HG02981 (cell line): ENCODE measurements around the gene FA2H.
"Not testable (repeated sequence)": the region's sequence is repeated elsewhere in the genome, so short reads cannot be mapped to it uniquely, and the experiment has no call there.

Source experiments
- ATAC-seq: cut with Tn5 transposase; IDR thresholded peaks from one replicate; pipeline ENCODE4 v1.9.1; 2021; ENCODE audit warnings: mild to moderate bottlenecking, moderate library complexity; ENCODE audit not compliant: unreplicated experiment

Gene FA2H

DNA sequence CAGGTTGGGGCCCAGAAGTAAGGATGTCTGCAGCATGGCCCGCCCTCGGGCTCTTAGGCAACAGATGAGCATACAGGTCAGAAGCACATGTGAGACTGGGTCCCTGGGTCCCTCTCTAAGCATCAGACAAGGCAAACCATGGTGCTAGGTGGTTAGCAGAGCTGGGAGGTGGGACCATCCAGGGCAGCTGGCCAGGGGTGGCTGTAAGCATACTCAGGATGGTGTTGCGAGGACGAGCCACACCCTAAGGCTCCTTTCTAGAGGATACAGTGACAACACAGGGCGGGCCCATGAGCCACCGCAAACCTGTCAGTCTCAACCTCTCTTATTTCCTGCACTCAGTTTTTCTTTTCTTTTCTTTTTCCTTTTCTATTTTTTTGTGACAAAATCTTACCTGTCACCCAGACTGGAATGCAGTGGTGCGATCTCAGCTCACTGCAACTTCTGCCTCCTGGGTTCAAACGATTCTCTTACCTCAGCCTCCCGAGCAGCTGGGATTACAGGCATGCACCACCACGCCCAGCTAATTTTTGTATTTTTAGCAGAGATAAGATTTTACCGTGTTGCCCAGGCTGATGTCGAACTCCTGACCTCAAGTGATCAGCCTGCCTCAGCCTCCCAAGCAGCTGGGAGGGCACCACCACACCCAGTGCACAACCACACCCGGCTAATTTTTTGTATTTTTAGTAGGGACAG lies 3.6 kb downstream of the FA2H start:
- ATAC-seq, result no peak

DNA sequence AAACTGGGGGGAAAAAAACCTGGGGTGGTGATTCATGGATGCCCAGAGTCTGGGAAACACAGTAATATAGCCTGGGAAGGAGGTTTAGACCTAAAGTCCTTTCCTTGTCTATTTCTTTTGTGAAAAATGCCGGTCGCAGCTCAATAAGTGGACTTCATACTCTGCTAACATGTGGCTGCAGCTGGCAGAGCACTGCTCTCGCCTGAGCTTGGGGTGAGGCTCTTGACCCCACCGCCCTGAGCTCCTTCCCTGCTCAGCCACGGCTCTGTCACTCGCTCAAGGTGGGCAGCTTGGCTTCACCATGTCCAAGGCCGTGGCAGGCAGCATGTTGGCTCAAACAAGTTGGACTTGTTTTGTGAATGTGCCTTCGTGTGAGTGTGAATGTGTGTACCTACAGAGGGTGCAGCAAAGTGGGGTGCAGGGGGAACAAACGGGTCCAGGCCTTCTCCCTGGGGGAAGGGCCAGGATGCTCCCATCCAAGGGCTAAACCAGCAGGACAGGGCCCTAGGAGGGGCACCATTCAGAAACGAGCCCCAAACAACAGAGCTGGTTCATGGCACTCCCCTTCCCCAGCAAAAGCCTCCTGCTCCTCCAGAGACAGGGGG lies 4.9 kb downstream of the FA2H start:
- no peak for ATAC-seq

DNA sequence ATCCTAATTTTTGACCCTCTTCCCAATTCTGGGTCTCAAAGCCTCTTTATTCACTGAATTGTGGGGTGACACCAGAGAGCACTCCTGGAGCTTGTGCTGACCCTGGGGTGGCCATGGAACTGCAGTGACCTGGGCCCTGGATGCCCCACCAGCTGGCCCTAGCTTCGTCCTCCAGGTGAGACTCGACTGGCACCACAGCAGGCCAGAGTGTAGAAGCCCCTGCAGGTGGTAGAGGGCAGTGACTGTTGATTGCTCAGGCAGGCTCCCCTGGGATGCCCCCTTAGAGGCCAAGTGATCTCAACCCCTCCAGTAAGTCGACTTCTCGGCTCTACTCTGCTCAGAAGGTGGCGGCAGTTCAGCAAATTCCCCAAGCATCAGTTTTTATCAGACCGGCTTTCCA lies 6.4 kb downstream of the FA2H start:
- no peak for ATAC-seq

DNA sequence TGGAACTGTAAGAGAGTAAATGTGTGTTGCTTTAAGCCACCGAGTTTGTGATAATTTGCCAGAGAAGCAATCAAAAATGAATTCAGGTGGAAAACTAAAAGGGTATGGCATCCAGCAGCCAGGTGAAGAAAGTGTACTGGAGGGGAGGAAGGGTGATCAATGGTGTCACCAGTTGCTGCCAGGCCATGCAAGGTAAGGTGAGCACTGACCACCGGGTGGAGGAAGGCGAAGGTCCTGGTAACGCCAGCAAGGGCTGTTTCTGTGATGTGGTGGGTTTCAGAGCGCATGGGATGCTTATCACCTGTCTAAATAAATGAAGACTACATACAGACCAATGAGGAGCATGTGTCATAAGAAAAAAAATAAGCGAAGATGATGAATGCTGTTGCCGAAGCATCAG lies 6.9 kb downstream of the FA2H start:
- ATAC-seq, result no peak

DNA sequence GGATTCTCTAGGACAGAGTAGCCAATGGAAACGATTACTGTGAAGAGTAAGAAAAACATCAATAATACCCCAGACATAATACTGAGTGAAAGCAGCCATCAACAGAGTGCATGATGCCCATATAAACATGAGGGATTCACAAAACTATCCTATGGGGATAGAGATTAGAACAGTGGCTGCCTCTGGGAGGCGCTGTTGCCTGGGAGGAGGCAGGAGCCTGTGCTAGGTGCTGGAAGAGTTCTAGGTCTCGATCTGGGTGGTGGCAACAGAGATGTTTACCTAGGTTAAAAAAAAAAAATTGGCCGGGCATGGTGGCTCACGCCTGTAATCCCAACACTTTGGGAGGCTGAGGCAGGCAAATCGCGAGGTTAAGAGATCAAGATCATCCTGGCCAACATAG lies 7.9 kb downstream of the FA2H start:
- ATAC-seq, result no peak

DNA sequence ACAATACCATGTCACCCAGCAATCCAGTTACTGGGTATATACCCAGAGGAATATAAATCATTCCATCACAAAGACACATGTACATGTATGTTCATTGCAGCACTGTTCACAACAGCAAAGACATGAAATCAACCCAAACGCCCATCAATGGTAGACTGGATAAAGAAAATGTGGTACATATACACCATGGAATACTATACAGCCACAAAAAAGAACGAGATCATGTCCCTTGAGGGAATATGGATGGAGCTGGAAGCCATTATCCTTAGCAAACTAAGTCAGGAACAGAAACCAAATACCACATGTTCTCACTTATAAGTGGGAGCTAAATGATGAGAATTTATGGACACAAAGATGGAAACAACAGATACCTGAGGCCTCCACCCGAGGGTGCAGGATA lies 10.4 kb downstream of the FA2H start:
- not testable (repeated sequence) for ATAC-seq

DNA sequence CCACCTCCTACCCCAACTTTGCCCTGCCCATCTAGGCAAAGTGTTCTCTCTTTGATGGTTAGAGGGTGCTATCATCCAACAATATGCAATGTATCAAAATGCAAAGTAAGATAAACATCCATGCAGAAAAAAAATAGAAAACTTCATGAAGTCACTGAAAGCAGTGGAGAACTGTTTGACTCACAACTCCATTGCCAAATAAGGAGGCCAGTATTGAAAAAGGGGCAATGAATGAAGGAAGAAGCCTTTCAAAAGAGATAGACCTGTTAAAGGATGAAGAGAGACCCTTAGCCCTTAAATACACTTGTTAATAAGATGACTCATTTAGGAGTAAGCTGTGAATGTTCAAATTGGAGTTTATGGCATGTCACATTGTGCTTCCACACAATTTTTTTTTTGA lies 13.0 kb downstream of the FA2H start:
- ATAC-seq, result no peak

DNA sequence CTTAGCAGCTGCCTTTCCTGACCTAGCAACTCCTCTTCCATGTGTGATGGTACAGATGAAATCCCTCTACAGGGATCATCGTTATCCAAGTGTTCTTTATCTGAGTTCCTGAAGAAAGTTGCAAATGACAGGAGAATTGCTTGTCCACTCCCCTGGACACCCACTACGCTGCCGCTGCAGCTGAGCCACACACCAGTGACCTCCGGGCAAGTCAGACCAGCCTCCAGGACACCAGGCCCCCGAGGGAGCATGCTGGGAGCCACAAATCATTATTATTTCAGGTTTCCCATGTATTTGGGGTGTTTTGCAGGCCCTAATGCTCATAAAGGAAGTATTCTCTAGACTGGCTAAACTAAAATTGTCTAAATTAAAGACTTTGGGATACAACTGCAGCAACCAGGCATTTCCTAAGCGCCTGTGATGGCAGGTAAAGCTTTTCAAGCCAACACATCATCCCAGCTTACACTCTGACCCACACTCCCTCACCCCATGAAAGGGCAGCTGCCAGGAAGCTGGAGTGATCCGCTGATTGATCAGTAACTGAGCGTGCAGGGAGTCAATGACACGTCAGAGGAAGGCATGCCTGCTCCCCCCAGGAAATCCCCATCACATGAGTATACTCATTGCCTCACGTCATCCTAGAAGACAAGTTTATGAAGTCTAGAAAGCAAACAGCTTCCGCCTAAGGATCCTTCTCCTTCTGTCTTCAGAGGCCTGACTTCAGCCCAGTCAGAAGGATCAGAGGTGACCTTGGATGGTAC lies 14.4 kb downstream of the FA2H start:
- no peak for ATAC-seq

DNA sequence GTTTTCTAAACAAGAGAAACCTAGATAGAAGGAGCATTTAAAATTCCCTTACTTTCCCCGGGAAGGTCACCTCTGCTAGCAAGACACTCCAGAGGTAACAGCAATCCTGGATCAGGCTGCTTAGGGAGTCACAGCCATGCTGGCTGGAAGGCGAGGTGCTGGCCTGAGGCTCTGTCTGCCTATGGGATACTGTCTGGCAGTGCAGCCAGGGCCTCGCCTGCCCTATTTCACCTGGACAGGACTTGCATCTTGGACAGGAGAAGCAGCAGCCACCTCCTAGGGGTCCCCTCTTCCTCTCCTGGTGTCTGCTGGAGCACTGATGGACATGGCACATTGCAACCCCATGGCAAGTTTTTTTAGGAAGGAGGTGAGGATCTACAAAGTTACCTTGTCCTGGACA lies 15.1 kb downstream of the FA2H start:
- ATAC-seq, result no peak

DNA sequence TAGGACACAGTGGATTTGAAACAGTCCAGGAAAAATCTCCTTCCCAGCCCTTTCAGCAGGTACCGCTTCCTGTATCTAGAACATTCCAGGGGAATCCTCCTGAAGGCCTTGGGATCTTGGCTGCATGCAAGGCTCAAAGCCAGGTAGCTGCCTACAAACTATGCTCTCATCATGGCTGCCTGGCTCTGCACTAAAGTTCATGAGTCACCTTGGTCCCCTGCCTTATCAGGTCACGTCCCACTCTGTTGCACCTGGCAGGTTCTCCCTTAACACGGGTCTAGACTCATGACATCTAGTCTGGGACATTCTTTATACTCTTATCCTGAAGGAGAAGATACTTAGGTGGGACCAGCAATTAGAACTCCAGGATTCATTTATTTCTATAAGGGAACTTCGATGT lies 15.8 kb downstream of the FA2H start:
- no peak for ATAC-seq

DNA sequence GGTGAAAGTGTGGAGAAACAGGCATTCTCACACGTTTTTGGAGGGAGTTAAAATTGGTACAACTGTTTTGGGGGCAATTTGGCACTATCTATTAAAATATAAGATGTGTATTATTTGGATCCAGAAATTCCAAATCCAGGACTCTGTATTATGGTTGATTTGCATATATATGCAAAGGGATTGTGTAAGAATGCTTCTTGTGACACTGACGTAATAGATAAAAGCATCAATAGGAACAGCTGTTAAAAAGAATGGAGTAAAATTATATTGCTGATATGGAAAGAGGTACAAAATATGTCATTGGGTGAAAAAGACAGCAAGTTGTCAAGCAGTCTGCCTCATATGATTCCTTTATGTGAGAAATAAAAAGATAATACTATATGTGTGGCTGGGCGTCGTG lies 17.3 kb downstream of the FA2H start:
- no peak for ATAC-seq

DNA sequence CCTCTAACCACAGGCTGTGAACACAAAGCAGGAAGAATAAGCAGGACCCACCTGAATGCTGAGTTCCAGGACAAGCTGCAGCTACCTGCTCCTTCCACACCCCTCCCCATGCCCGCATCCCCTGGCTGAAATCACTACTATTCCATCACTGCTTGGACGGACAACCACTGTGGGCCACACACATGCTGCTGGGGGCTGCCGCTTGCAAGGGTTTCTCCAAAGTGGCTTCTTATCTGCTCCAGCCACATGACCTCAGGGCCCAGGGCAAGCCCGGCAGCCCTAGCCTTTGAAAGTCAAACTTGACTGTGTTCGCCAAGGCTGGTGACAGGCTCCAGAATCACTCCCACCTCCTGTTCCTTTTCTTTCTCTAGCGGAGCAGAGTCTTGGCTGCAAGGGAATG lies 18.4 kb downstream of the FA2H start:
- ATAC-seq, result no peak

DNA sequence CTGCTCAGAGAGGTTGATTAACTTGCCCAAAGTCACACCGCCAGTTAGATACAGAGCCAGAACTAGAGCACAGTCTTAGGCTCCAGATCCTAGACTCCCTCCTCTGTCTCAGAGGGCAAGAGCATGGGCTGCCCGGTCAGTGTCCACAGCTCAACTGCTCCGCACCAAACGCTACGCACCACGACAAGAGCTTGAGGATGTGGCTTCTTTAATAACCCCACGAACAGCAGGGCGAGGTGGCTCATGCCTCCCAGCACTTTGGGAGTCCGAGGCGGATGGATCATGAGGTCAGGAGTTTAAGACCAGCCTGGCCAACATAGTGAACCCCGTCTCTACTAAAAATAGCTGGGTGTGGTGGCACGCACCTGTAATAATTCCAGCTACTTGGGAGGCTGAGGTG lies 21.4 kb downstream of the FA2H start:
- ATAC-seq, result no peak

DNA sequence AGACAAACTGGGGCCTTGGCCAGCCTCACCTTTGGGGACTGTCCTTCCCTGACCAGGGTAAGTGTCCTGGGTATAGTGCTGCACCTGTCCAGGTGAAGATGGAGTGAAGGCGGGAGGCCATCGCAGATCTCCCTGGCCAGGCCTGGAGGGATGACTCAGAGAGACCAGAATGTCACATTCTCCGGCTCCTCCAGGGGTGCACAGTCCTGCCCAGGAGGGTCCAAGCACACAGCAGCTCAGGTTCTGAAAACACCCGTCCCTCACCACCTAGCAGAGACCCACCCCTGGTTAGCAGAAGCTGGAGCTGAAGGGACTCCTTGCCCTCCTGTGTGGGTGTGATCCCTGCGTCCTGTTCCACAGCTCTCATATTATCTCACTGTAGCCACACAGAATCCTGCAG lies 21.9 kb downstream of the FA2H start:
- ATAC-seq, result no peak

DNA sequence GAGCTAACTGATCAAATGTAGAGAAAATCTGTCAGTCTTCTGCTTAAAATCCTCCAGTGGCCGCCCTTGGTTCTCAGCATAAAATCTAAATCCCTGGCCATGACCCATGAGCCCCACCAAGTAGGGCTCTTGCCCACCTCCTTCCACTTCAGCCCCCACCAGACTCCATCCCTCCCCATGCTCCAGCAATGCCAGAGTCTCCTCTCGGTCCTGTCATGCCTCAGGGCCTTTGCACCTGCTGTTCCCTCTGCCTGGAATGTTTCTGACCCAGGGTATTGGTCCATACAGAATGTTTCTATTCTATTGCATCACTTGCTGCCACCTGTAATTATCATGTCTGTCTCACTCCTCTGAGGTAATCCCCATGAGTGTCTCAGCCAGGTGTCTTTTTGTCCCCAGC lies 22.4 kb downstream of the FA2H start:
- no peak for ATAC-seq

DNA sequence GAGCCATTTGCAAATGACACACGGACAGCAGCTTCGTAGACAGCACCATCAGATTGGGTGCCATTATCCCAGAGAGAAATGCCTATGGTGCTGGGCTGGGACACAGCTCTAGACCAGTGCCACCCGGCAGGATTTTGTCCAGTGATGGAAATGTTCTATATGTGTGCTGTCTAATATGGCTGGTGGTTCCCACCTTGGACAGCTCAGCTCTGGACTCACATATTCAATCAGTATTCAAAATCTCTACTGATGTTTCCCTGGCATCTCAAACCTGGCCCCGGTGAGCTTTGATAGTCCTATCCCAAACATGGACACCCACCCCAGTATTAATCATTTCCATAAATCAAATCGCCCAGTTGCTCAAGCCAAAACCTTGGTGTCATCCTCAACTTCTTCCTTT lies 23.0 kb downstream of the FA2H start:
- ATAC-seq, result no peak

DNA sequence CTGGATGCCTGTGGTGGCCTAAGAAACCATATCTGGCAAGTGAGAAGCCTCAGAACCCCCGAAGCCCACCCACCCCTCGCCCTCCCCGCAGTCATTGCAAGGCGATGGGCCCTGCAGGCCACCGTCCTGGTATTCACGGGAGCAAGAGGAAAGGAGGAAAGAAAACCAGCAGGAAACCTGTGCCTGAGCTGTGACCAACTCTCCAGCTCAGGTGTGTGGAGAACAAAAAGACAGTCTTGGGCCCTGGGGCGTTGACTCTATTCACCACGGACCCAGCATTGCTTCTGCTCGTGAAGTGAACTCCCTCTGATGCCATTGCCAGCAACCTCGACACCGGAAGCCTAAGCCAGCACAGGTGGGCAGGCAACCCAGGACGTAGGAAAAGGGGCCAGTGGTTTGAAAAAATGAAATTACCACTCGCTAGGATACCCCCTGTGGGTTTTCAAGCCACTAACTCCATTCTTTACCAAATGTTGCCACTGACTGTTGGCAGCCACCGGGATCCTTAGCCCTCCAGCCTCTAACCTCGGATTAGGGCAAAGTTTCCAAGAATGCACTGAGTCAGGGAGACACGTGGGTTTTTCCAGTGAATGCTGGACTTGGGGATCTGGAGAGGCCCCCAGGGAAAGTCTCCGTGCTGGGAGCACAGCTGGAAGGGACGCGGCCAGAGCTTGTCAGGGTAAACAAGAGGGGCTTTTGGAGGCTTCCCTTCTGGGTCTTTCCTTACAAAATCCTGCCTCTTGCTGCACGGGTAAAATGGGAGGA lies 25.1 kb downstream of the FA2H start:
- ATAC-seq, result no peak

DNA sequence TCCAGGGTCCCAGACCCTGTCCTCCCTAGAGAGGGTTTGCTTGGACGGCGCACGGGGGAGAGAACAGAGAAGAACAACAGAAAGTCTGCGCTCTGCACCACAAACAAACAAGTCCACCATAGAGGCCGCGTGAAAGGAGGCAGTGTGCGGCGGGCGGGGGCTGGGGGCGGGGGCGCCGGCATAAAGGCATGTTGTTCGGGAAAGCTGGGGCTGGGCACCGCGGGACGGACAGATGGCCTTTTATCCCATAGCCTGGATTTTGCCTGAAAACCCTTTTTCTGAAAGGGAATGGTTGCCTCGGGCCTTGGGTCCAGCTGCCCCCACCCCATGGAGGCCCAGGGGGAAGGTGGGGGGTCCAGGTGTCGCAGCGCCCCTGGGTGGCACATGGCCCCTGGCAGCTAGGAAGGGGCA lies 26.0 kb downstream of the FA2H start:
- no peak for ATAC-seq

DNA sequence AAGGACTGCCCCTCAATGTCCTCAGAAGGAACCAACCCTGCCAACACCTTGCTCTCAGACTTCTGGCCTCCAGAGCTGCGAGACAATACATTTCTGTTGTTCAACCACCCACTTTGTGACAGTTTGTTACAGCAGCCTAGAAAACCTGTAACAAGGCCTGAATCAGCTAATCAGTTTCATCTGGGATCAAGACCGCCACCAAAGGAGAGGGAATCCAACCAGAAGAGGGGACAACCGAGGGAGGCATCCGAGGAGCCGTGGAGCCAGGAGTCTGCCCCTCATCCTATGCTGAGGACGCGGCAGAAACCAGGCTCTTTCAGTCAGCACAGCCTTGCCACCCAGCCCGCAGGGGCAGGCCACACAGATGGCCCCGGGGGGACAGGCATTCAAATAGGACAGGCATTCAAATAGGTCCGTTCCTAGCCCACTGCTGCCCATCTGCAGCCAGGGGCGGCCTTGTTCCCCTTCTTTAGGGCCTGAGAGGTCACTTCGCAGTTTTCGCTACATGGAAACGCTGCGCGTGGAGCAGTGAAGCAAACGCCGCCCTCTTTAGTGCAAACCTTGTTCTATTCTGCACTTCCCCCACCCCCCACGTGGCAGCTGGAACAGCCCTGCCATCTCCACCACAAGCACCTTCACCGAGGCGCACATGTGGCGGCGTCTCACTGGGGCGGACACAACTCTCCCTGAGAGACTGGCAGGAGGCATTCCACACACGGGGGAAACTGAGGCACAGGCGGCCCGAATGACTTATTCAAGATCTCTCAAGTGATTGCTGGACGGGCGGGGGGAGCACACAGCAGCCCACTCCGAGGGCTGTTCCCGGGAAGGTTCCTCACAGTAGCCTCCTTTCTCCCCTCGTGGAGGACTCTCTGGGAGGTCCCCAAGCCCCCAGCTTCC lies 26.7 kb downstream of the FA2H start:
- no peak for ATAC-seq

DNA sequence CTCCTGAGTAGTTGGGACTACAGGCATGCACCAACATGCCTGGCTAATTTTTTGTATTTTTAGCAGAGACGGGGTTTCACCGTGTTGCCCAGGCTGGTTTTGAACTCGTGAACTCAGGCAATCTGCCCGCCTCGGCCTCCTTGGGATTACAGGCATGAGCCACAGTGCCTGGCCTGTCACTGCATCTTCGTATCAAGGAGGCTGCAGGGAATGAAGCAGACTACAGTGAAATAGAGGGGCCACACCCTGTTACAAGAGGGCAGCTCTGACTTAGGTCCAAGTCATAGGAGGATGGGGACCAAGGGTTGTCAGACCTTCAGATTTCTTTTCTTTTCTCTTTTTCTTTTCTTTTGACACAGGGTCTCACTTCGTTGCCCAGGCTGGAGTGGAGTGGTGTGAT lies 28.7 kb downstream of the FA2H start:
- no peak for ATAC-seq
